ENCODE measurements around the gene GSTM2.
"Not testable (repeated sequence)": the region's sequence is repeated elsewhere in the genome, so short reads cannot be mapped to it uniquely, and the experiment has no call there.

DNA sequence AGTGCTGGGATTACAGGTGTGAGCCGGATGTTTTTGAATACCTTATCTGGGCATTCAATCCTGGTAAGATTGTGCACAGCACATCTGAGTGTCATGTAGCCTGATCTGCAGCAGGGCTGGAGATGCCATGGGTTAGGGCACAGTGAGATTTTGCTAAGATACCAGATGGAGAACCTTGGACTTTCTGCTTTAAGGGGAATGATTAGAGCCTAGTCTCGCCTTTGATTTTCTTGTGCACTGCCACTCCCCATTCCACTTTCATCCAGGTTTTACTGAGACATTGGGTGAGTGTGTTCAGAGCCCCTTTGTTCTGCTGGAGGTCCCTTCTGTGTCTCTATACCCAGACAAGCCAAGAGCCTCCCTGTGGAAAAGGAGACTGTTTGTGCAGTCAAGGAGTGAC is 6.0 kb downstream of the GSTM2 start:
- TF ChIP-seq, protein P1, sequence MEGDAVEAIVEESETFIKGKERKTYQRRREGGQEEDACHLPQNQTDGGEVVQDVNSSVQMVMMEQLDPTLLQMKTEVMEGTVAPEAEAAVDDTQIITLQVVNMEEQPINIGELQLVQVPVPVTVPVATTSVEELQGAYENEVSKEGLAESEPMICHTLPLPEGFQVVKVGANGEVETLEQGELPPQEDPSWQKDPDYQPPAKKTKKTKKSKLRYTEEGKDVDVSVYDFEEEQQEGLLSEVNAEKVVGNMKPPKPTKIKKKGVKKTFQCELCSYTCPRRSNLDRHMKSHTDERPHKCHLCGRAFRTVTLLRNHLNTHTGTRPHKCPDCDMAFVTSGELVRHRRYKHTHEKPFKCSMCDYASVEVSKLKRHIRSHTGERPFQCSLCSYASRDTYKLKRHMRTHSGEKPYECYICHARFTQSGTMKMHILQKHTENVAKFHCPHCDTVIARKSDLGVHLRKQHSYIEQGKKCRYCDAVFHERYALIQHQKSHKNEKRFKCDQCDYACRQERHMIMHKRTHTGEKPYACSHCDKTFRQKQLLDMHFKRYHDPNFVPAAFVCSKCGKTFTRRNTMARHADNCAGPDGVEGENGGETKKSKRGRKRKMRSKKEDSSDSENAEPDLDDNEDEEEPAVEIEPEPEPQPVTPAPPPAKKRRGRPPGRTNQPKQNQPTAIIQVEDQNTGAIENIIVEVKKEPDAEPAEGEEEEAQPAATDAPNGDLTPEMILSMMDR (IDR thresholded peaks at IDR 0.05): not testable (repeated sequence)
- not testable (repeated sequence) for TF ChIP-seq POLR2A (IDR thresholded peaks at IDR 0.05)

Measured in heart left ventricle (tissue), 13 donors.